Central memory CD4-positive, alpha-beta T cell (primary cell): ENCODE results near the gene TIMM10B.

Source experiments
- DNase-seq: peaks from one replicate; pipeline ENCODE4 v3.0.0; 2022

Gene TIMM10B

DNA sequence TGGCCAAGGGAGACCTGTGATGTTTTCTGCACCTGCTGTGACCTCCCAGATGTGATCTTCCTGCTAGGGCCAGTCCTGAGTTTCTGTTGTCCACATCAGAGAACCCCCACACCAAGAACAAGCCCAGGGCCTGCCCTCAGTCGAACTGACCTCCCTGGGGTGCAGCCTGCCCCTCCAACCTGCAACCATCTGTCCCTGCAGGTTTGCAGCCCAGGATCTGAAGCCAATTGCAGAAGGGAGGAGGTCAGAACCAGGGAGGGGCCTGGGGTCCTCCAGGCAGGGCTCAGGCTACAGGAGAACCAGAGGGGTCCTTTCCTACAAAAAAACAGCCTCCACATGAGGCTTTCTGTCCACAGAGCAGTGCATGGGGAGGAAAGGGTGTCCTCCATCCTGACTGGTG is 8.4 kb upstream of the TIMM10B start:
- DNase-seq: no peak

DNA sequence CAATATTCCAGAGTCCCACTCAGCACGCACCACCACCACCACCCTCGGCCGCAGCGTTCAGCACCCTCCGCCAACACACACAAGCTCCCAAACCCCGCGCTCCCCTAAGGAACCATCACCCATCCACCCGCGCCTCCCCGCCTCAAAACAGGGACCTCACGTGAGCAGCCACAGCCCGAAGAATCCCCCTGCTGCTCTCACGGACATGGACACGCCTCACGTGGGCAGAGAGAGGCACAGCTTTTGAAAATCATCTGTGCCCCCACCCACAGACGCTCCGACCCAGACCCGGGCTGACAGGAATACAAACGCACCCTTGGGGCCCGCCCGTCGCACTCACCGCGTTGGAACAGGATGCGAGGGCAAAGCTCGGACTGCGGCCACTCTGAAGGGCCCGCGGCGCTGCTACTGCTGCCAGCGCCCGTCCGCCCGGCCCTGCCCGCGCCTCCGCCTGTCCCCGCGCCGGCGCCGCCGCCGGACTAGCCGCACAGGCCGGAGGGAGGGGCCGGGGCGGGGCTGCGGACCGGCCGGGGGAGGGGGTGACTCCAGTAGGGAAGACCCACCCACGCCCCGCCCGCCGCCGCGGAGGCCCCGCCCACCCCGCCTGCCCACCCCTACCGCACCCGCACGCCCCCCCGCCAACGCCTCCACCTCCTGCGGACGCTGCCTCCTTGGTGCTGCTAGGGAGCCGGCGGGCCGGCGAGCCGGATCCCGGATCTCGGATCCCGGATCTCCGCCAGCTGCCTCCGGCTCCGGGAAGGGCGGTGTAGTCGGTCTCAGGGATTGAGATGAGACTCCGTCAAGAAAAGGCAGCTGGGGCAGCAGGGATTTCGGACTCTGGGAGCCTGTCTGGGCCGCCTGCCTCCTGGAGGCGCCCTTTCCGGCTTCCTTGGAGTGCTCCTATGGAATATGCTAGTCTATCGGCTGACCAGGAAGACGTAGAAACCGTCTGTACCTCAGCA is 7.6 kb upstream of the TIMM10B start, which contains the start of gene TRIM3:
TSS of gene TRIM3 (minus strand) at position 491 of the 962 bp plus-strand sequence. CDS start 8,246 bp downstream, outside the sequence.
- DNase-seq: peak; percentile 49

DNA sequence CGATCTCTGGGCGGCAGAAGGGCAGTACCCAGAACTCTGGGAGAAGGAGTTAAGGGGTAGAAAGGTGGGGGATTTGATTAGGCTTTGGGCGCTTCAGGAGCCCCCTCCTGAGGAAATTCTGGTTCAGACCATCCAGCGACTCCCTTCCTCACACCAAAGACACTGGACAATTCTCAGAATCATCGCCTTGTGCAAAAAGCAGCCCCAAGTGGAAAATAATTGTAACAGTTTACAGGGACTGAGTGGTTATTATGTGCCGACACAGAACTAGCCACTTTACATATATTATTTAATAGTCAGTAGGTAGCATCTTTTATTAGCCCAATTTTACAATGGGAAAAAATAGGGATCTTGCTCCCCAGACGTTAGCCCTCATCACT is 6.9 kb upstream of the TIMM10B start:
- no peak for DNase-seq

DNA sequence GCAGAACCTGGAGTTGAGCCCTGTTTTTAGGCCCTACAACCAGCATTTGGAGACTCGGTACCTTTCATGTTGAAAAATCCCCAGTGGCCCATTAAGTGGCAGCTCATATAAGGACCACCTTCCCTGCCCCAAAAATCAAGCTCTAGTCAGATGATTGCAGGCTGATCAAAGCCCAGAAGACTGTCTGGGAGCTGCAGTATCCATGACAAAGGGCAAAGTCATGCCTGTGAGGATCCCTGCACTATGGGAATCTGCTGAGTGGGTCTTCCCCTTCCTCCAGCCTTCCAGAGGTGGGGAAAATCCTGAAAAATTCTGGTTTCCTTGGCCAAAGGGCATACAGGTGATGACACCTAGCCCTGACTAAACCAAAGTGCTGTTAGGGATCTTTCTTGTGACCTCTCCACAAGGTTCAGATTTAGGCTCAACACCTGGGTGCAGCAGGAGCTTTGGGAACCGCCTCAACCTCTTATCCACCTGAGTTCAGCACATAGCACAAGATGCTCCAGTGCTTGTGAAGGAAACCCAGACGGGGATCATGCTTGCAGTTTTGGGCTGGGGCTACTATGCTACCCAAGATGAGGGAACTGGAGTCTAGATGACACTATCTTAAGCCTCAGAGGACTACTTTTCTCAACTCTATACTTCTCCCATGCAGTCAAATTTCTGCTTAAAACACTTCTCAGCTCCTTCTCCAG is 6.3 kb upstream of the TIMM10B start:
- DNase-seq: no peak

DNA sequence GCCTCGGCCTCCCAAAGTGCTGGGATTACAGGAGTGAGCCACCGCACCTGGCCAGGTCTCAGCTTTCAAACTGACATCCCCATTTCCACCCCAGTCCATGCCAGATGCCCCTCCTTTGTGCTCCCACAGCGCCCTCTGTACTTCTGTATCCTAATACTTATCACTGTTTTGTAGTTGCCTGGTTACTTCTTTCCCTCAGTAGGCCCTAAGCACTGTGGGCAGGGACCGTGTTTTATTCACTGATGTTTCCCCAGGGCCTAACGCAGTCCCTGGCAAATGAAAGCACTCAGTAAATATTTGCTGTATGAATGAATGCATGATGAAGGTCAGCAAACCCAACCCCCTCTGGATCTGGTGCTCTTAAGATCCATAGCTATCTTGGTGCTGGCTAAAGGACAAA is 5.4 kb upstream of the TIMM10B start:
- DNase-seq: no peak

DNA sequence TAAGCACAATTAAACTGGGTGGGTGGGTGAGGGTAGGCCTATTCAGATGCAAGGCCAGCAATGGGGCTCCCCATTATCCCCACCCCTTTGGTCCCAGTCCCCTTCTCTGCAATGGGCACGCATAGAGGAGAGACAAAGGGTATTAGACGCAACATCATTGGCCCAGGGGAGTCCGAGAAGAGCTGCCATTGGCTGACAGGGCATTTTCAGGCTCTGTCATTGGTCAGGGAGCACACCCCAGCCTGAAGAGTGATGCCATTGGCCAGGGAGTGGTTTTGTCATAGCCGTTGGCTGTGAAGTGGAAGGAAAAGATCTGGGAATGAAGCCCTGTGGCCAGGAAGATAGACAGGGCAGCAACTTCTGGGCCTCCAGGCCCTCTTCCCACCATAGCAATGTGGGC is 4.7 kb upstream of the TIMM10B start:
- no peak for DNase-seq

DNA sequence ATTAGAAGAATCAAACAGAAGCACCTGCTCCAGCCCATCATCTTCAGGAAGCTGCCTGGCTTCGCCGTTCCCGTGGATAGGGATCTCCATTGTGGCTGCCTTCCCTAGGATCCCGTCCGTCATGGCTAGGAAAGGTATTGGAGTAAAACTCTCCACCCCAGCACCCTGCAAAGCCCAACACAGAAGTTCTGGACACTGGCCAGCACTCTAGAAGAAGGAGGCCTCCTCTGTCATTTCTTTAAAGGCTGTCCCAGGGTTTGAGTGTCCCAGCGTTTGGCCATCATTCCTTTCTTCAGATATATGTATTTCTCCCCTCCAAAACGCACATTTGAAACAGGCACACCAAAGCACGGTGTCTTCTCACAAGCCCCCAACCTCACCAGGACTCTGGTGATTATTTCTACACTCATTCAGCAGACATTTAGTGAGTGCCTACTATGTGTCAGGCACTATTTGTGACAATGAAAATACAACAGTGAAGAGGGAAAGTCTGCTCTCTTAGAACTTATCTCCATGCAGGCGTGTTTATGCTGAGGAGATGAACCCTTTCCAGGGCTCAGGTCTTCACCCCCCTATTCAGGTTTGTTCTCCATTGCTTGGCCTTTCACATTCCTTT is 894 bp upstream of the TIMM10B start:
- no peak for DNase-seq

DNA sequence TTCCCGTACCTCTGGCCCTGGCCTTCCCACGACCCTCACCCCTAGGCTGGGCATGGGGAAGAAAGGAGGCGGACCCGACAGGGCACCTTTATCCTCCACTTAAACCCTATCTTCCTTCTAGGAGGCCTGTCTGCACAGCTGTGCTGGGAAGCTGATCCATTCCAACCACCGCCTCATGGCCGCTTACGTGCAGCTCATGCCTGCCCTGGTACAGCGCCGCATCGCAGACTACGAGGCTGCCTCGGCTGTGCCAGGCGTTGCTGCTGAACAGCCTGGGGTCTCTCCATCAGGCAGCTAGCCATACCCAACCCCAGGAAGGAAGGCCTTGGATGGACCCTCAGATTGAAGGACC is 599 bp downstream of the TIMM10B start:
- no peak for DNase-seq

DNA sequence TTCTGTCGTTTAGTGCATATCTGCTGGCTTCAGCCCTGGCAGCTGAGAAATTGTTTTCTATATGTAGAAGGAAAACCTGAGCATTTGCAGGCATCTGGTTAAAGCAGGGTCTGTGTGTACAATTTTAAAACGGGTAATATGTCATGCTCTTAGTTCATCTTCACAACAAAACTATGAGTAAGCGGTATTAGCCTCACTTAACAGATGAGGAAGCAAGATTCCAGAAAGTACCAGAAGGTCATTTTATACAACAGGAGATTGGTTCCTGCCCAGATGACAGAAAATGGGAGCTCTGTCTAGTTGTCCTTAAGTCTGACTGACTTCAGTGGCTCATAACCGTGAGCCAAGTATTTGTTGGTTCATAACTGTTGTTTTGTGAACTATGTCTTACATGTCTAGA is 1.1 kb downstream of the TIMM10B start:
- DNase-seq: no peak

DNA sequence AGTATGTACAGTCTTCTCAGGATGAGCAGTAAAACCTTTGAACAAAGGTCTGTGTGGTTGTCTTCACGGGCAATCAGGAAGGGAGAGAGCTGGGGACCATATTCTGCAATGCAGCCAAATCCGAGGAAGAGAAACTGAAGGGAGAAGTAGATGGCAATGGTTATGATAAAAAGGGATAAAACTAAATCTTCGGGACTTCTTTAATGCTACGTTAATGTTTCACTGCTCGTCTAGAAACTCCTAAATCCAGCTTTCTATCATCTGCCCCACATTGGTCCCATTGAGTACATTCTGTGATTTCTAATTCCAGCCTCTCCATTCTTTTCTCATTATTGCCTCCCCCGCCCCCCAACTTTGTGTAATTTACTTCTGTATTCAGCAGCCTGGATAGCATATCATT is 1.7 kb downstream of the TIMM10B start:
- DNase-seq: no peak

DNA sequence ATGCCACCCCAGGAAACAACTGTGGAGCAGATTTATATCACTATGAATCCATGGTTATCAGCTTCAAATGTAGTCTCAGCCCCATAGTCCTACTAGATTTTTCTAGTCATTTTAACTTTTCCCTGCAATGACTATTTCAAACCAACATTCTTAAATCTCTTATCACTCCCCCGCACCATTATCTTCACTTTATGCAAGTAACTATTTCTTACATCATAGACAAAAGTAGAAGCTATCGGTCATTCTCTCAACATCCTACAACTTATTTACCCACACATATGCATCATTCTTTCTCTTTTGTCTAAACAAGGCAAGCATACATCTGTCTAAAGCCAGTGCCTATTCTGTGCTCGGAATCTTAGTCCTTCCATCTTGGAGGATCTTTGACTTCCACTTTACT is 4.4 kb downstream of the TIMM10B start:
- no peak for DNase-seq

DNA sequence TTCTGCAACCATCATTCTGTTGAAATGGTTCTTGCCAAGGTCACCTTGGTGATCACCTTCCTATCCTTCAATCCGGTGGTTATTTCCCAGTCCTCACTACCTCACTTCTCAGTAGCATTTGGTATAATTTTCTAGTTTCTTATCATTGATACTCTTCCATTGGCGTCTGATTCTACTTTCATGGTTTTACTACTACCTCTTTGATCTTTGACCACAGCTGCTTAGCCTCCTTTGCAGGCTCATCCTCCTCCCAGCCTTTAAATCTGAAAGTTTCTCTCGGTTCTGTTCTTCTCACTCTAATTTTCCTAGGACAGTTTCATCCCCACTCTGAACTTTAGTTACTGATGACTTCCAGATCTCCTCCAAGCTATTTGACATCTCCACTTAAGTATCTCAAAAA is 5.0 kb downstream of the TIMM10B start:
- no peak for DNase-seq

DNA sequence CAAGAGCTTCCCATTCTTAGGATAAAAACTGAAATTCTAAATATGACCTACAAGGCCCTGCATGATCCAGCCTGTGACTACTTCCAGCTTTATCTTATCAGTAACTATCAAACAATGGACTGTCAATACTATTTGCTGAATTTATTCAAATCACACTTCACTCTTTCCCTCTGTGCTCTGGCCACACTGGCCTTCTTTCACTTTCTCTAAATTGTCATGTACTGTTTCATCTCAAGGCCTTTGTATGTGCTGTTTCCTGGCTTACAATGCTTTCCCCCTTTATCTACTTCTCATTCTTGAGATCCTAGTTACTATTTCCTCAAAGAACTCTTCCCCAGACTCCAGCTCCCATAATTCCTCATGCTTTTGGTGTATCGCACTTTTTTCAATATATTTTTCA is 5.6 kb downstream of the TIMM10B start:
- DNase-seq: no peak

DNA sequence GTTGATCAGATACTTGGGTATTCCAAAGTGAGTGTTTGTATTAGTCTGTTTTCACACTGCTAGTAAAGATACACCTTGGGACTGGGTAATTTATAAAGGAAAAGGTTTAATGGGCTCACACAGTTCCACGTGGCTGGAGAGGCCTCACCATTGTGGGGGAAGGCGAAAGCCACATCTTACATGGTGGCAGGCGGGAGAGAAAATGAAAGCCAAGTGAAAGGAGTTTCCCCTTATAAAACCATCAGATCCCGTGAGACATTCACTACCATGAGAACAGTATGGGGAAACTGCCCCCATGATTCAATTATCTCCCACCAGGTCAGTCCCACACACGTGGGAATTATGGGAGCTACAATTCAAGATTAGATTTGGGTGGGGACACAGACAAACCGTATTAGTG is 7.0 kb downstream of the TIMM10B start:
- no peak for DNase-seq

DNA sequence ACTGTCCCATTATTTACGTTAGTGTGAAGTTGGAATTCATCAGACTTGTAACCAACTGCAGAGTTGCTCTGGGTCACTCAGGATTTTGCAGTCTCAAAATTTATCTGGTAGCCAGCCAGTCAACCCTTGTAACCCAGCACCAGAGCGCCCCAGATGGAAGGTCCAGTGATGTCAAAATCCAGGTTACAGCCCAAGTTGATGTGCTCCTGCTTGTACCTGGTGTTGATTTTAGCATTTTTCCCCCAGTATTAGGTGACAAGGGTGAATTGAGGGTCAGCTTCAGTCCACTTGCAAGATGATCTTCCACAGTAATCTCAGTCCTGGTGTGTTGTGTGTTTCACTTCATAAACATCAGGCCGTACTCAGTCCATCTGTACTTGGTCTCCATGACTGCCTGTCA is 7.5 kb downstream of the TIMM10B start:
- DNase-seq: no peak

DNA sequence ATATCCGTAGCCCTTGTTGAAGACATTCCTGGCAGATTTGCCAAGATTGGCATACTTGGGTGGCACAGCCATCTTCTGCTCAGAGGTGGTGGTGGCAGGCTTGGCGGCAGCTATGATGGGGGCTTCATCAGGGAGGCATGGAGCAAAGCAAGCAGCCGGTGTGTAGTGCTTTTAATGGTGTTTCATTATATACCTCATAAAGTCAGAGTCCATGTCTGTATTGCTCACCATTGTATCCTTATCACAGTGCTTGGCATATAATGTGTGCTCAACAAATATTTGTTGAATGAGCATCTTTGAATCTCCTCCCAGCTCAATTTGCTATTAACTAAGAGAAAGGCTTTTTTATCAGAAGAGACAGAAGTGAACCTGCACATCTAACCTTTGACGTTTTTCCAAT is 8.0 kb downstream of the TIMM10B start:
- DNase-seq: no peak

DNA sequence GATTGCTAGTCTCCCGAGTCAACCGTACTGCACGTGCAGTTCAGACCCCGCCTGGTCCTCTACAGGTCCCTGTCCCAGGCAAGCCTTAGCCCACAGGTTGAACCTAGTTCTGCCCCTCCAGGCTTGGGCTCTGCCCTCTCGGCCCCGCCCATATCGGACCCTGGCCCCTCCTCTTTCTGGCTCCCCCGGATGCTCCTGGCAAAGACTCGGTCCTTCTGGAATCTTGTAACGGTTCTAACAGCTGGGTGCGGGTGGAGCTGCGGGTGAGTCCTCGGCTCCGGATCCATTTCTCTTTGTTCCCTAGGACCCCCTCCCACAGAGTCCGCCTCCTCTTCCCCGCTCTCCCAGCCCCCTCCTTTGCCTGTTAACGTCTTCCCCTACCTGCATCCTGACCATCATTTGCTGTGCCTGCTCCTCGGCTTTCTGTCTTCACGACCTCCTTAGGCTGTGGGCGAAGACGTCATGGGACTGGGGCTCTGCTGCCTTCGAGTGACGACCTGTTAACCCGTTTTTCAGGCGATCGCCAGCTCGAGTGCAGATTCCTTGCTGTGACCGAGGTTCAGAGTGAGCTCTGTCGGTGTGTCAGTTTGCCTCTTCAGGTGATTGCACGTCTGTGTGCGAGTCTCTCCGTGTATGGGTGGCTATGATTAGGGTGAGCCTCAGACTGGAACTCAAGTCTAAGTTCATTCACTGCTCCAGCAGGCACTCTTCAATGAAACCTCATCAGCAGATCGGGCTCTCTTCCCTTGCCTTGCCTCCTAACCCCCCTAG is 16.0 kb downstream of the TIMM10B start, which contains the start of gene DNHD1:
TSS of gene DNHD1 (plus strand) at position 212 of the 771 bp plus-strand sequence. CDS start 936 bp downstream, outside the sequence.
- no peak for DNase-seq

DNA sequence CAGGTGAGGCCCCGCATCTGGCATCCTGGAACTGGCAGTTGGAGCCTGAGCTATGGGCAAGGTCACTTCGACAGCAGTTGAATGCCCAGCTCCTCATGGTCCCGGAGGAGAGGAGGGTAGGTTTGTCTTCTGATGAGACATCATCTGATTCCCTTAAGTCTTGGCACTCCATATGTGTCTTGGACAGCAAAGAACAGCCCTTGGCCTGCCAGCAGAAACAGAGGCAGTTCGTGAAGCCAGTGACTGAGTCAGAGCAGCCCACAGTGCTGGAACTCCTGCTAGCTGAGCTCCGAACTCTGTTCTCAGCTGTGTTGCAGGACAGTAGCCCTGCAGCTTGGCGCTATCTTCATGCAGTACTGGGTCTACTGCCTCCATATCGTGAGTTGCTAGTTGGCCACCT is 16.8 kb downstream of the TIMM10B start:
- DNase-seq: no peak

DNA sequence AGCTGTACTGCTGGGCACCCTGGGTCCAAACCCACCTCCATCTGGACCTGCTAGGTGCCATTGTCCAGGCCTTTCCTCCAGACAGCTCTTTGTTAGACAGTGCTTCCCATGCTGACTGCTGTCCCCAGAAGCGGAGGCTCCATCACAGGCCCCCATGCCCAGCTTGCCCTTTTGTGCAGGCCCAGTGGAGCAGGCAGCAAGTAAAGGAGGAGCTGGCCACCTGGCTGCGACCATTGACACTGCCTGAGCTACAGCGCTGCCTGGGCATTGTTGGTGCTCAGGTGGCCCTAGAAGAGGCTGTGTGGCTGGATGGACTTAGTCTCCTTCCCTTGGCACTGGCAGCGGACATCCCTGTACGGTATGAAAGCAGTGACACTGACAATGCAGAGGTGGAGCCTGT is 17.2 kb downstream of the TIMM10B start:
- no peak for DNase-seq

DNA sequence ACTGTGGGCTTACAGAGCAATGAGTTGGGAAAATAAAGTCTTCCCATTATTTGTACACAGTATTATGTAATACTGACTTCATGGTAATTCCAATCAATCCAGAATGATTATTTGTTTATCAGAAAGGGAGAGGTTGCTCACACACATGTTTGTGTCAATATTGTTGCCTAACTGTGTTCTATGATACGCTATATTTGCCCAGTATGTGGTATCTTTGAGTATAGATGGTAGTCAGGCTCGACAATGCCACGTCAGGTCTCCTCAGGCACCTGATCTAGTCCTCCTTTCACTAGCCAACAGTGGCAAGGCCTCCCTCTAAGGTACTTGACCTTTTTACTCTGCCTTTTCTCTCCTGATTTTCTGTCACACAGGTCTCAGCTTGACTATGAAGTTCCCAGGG is 21.1 kb downstream of the TIMM10B start:
- DNase-seq: no peak

DNA sequence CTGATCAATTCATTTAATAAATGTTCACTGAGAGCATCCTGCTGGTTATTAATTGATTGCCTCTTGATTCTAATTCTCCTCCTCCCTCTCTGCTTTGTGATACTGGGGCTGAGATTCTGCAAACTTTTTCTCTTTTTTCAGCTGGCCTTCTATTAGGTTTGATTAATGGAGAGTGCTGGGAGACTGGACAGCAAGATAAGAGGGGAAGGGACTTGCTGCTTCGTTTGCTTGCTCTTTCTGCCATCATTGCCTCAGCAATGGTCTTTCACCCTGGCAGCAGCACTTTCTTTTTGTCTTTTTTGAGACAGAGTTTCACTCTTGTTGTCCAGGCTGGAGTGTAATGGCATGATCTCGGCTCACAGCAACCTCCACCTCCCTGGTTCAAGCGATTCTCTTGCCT is 22.9 kb downstream of the TIMM10B start:
- no peak for DNase-seq

DNA sequence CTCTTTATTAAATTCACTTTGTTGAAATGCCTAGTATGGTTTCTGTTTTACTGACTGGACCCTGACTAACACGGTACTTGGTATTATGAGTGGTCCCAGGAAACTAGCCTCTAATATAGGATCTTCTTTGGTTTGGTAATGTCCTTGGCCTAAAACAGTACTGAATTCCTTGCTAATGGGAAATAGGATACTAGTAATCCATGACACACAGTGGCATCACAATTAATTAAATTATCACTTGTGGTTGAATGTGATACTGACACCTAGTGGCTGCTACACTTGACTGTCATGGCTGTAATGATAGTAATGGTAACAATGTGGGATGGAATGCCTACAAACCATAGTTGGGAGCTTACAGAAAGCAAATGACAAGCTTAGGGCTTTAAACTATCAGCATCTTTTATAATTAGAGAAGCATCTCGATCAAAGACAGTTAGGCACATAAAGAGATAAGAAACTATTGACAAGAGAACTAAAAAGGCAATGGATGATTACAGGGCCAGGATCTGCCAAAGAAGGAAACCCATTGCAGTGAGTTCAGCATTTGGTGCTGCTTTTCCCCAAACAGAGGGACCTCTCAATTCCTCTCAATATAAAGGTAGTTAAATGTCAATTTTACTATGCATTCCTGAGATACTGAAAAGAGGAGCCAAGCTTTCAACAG is 24.4 kb downstream of the TIMM10B start:
- DNase-seq: peak; percentile 16
